Left hindlimb (tissue), 1 donor: ENCODE measurements around the gene PDE10A.

Experiments used
- DNase-seq: peaks from one replicate; pipeline ENCODE4 v3.0.0-alpha.2; 2018

Gene PDE10A

DNA sequence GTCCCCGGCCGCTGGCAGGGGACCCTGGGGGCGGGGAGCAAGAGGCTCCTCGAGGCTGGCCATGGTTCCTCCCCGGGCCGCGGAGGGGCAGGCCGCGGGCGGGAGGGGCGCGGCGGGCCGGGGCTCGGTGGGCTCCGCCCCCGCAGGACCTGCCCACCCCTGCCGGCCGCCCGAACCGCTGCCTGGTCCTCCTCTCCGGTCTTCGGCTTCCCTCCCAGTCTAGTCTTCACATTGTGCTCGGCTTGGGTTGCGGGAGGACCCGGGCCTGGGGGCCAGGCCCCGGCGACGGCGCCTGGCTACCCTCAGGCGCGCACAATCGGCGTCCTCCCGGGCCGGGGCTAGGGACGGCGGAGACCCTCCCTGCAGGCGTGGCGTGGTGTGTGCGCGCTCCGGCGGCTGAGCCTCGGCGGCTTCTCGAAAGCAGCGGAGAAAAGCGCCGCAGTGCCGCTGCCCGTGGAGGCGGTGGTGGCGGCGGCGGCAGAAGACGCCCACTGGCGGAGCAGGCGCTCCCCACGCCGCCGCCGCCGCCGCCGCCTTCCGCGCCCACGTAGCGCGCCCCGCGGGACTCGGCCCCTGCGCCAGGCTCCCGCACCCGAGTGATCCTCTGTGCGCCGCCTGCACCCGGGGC, at the start of gene PDE10A:
TSS of gene PDE10A (minus strand) at position 493 of the 628 bp plus-strand sequence. CDS start at position 63, 430 bp downstream.
- DNase-seq, result peak; percentile 87

DNA sequence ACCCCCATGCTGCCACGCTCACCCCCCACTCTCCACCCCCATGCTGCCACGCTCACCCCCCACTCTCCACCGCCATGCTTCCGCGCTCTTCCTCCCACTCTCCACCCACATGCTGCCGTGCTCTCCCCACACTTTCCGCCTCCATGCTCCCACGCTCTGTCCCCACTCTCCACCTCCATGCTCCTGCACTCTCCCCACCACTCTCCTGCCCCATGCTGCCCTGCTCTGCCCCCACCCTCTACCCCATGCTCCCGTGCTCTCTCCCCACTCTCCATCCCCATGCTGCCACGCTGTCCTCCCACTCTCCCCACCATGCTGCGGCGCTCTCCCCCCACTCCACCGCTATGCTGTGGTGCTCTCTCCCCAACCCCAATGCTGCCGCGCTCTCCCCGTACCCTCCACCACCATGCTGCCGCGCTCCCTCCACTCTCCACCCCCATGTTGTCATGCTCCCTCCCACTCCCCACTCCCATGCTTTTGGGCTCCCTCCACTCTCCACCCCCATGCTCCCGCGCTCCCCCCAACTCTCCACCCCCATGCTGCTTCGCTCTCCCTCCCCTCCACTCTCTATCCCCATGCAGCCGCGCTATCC, 46.0 kb upstream of the PDE10A start:
- no peak for DNase-seq

DNA sequence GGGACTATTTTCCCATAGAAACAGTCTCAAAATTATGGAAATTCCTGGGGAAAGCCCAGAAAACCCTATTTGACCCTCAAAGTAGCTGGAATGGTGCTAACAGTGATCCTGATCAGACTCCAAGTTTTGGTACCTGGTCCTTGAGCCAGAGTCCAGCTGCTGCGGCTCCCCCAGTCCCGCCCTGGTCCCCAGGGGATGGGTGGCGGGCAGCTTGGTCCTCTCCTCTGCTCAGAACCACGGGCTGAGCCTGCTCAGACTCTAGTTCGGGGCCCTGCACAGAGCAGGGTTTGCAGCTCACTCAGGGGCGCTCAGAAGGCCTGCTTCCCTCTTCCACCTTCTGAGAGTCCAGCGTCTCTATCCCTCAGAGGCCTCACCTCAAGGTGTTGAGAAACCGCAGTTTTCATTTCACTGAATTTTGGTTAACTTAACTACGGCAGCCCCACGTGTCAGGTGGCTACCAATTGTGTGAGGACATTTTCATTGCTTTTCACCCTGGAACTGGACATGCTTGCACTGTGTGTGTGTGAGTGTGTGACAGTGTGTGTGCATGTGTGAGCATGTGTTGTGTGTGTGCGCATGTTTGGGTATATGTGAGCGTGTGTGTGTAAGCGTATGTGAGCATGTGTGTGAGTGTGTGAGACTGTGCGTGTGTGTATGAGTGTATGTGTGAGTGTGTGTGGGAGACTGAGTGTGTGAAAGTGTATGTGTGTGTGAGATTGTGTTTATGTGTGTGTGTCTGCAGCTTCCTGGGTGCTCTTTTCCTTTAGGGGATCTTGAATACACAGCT, 44.2 kb upstream of the PDE10A start:
- DNase-seq, result no peak

DNA sequence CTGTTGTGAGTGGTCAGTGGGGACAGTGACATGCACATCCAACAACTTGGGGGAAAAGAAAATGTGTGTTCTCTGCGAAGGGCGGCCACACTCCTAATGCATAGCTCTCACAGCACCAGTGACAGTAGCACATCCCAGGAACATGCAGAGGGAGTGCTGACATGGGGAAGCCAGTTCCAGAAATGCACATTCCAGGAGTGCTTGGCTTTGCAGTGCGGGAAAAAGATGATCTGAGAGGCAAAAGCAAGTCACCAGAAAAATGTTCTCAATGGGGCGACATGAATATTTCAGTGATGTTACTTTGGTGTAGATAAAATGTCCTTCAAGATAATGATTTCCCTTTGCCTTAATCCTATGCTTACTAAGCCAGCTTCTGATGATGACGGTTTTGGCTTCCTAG, 42.9 kb upstream of the PDE10A start:
- no peak for DNase-seq

DNA sequence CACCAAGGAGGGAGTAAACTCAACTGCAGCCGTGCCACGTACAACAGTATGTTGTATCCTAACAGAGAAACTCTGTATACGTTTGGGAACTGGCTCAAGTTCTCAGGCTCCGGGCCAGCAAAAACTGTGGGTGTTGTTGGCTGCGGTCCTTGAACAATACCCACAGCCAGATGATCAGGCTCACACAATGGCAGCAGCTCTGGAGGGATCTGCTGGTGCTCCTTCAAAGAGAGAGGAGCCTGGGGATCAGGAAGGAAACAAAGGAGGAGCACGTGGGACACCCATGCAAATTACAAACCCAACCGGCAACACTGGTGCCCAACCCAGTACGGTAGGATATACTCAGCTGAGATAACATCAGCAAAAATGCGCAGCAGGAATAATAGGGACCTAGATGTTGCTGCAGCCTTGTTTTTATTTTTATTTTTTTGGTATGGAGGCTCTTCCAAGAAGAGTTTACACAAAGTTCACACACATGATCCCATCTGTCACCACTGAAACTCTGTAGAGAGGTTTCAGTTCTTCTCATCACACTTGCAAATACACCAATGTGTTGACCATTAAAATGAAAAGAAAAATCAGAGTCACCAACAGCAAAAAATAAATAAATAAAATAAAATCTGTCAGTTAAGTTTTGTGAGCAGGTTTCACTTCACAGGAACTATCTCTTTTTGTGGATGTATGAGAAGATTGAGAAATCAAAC, 41.2 kb upstream of the PDE10A start:
- peak; percentile 56 for DNase-seq

DNA sequence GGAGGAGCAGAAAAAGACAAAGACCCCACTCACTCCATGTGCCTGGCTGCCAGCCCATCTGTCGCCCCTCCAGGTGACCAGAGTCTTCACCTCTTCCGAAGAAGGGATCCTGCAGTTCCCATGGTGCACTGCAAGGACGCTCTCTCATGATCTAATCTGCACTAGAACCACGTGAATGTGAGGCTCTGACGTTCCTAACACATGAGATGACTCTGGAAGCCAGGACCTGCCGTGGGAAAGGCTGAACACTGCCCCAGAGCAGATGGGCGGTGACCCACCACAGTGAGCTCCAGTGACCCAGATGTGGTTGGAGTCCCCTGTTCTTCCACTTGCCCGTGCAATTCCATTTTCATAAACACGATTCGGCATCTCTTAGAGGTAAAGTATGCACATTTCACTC, 39.6 kb upstream of the PDE10A start:
- DNase-seq, result no peak

DNA sequence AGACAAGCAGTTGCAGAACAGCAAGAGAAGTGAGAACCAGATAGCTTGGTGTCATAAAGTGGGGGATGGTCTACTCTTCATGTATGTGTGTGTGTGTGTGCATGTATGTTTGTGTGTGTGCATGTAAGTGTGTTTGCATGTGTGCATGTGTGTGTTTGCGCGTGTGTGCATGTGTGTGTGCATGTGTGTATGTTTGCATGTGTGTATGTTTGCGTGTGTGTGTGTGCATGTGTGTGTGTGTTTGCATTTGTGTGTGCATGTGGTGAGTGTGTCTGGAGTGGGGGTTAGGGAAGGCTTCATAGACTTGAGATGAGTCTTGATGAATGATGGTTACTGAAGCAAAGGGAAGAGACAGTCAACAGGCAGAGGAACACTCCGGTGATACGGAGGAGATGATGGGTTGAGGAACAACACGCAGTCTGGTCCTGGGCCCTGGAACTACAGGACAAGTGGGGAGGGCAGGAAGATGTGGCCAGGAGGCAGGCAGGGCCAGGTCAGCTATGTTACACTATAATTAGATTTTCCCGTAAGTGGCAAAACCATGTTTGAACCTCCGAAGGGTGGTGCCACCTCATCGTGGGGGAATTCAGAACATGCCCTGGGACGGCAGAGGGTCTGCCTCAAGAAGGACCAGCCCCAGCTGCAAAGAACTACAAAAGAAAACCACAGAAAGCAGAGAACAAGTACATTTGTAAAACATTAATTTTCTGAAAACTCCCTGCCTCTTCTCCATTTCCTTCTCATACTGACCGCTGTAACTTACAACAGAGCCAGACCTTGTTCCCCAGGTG, 38.7 kb upstream of the PDE10A start:
- no peak for DNase-seq

DNA sequence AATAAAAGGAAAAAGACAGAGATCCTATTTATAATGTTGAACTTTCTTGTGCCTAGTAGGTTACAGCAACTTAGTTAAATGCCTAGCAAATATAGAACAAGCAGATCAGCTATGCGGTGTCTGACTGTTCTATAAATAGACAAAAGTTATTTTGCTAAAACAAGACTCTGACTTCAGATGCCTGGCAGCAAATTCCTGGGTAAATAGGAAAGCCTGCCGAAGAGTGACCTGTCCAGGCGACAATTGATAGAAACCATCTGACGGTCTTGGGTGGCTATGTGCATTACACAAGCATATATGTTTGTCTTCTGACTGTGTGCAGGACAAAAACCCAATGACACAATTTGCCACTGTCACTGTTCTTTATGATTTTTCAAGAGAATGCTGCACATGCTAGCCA, 38.0 kb upstream of the PDE10A start:
- no peak for DNase-seq

DNA sequence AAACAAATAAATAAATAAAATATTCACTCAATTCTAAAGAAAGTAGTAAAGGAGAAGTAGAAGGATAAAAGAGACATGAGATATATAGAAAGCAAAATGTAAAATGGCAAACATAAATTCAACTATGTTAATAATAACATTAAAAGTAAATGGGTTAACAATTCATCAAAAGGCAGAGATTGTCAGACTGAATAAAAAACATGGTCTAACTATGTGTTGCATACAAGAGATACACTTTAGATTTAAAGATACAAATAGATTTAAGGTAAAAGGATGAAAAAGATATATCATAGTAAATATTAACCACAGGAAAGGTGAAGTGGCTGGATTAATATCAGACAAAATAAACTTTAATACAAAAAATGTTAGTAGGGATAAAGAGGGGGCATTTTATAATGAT, 35.8 kb upstream of the PDE10A start:
- DNase-seq, result no peak

DNA sequence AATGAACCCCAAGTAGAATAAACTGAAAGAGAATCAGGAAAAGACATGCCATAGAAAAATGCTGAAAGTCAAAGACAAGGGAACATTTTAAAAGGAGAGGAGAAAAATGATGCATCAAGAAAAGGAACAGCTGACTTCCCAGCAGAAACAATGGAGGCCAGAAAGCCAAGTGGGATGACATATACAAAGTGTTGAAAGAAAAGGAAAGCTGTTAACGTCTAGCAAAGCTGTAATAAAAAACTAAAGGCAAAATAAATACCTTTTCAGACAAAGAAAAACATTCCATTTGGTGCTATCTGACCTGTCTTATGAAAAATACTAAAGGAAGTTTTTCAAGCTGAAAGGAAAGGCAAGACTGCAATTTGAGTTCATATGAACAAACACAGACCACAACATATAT, 34.1 kb upstream of the PDE10A start:
- no peak for DNase-seq

DNA sequence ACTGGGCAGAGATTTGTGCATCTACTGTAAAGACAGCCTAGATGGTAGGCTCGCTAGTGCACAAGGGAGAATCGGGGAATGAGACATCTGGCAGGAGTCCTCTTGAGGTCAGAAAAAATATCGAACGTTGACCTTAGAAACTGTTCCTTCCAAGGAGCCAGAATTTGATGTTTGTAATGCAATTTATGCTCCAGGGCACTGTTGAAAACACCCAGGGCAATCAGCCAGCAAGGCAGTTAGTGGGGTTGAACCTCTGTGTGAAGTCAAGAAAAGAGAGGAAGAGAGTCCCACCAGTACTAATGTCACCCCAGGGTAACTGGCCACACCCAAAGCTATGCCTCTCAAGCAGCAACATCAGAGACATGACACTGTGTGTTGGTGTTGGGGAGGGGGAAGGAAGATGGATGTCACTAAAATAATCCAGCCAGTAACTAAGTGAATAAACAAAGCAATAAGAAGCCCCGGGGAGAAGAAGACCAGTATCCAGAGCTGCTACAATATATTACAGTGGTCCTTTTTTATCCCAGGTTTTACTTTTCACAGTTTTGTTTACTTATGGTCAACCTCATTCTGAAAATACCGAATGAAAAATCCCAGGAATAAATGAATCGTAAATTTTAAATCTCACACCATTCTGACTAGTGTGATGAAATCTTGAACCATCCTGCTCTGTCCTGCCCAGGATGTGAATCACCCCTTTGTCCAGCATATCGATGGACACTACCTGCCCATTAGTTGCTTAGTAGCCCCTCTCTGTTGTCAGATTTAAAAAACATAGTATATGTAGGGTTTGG, 32.9 kb upstream of the PDE10A start:
- DNase-seq, result no peak

DNA sequence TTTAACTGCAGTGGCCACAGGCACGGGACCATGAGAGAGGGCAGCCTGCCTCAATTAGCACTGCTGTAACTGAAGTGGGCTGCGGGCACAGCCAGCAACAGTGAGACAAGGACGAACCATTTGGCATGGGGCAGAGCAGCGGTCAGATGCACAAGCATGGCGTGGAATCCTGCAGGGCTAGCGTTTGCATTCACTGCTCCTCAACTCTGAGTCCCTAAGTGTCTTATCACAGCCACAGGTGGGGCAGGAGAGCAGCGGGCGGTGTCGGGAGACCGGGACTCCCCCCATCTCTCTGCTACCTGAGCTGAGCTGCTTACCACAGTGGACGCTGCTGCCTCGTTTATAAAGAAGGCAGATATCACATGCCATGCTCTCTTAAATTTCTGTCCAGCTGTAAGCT, 31.3 kb upstream of the PDE10A start:
- no peak for DNase-seq

DNA sequence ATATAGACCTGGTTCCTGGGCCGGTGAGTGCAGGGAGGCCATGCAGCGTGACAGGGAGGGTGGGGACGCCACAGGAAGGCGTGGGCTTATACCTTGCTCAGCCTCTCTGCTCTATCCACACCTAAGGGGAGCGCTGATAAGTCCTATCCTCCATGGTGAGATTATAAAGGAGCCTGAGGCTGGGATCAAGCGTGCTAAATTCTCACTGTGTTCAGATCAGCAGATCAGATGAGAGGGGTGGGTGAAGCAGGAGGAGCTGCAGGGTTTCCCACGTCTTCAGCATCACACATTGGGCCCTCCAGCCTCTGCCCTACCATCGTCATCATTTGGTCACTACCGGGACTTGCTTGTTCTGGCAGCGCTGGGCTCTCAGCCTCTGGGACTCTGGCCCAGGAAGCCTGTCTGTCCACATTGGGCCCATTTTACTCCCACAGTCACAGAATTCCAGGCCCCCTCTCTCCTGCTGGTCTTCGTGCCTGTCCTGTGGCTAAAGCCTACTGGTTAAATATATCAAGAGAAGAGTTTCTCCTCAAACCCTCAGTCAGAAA, 29.1 kb upstream of the PDE10A start:
- DNase-seq, result no peak

DNA sequence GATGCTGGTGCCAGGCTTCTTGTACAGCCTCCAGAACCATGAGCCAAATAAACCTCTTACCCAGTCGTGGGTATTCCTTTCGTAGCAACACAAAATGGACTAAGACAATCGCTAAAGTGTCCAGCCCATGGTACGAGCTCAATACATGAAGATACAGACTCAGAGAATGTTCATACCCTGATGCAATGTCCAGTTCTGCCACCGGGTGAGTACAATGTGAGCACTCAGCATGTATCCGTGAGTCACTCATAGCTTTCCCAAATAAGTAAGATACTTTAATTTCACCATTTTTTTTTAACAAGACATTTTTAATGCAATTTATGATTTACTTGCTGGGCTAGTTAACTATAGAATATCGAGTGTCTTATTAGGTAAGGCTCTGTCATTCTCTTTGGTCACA, 26.7 kb upstream of the PDE10A start:
- DNase-seq, result no peak

DNA sequence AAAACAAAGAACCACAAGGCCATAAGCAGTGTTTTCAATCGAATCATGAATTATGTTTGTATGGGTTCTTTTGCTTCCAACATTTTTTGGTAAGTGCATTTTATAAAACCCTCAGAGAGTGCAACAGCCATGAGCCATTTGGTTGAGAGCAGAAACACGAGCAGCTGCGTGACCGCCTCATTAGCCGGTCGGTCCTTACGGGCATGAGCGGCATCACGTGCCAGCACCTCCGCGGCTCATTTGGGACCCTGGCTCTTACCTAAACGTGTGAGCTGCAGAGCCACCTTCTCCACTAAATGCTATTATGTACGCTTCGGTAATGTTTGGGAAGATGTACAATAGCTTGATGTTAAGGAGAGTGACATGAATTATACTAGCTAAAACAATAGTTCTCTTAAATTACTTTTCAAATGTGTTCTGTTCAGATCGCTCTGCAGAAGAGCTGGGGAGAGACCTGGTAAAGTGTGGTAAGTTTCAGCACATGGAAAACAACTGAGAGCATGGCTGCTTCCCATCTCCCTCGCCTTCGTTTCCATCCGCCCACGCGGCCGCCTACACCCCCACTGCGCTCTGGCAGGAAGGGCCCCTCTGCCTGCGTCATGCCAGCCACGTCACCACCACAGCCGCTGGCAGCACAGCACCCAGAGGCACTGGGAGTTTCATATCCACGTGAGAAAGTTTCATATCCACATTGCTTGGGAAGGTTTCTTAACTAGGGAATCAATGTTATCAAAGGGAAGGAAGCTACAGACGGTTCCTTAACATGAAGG, 23.7 kb upstream of the PDE10A start:
- DNase-seq, result no peak

DNA sequence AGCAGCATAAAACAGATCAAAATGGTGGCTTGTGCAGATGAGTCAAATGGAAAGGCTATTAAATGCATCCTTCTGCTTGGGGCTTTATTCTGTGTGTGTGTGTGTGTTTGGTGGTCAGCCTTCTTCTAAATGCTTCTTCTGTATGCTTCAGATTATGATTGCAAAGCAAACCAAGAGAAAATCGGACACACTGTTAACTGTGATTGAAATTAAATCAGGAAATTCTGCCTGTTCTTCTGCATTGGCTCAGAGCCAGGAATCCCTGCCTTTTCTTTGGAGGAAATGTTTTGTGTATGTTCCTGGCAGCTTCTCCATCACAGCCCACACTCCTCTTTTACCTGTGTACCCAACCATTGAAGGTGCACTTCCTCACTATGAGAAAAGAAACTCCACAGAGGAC, 22.3 kb upstream of the PDE10A start:
- no peak for DNase-seq

DNA sequence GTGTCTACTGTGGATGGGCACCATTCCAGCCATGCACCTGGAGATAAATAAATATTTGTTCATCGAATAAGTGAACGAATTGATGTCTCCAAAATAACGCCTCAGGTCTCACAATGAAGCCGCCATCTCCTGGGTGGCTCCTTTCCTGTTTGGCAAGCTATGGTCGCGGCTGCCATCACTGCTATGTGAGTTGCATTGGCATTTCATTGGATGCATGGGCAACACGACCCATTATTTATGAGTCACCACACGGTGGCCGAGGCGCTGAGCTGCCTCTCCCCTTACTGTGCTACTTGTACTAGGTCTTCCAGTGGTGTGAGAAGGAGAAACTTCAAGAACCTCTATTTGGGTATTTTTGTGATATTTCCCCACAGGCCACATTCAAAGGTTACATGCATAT, 21.3 kb upstream of the PDE10A start:
- DNase-seq, result no peak

DNA sequence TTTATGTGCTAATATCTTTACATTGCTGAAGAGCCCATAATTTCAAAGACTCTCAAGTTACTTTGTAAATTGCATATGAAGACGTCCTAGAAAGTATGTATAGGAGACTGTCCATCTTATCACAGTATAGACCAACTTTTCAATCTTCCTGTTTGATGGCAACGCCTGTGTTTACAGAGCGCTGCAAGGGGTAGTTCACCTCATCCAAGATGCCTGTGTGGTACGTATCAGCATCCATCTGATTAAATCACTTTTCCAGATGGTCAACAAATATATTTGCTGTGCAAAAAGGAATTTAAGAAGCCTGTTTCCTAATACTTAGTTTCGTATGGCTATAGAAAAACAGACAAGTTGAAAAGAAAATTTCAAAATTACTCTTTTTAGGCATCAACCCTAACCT, 17.9 kb upstream of the PDE10A start:
- DNase-seq, result no peak

DNA sequence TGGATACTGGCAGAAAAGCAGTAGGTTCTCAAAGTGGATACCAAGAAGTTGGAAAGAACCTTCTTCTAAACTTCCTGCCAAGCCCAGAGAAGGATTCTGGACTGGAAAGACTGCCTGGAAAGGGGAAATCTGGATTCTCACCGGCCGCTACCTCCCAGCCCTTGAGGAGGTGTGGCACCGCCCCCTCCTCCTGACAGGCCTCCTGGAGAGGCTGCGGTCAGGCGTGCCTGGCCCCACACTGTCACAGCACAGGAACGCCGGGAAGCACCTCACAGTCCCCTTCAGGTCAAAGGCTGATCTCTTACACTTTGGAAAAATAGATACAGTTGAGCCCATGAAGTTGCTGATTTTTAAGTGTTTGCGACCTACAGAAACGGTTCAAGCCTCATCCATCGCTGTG, 16.3 kb upstream of the PDE10A start:
- DNase-seq, result no peak

DNA sequence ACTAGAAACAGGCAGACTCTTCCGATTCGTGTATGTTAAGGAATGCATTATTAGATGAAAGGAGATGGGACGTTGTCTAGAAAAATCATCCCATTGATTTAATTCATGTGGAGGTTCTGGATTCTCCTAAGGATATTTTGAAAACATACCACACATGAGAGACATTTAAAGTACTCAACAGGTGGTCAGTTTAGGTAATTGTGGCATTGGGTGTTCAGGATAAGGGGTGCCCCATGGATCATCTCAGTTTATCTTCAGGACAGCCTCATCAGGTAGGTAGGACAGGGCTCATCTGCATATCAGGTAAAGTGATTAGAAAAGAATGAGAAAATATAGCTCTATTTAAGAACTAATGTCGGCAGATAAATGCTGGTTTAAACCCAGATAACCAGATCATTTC, 15.9 kb upstream of the PDE10A start:
- DNase-seq, result no peak

DNA sequence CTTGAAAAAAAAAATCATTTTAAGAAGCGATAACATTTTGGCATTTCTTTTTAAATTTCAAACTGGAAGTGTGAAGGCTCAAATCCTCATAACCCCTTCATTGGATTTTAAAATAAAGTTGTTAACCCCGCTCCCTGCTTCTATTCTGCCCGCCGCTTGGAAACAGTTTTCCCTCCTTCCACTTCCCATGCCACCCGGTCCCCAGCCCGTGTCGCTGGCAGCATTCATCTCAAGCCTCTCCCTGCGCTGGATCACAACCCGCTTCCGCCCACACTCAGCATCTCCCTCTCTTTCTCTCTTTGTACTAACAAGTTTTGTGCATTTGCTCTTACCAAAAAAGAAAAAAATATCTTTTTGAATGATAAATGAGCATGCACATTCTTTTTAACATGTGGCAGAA, 15.4 kb upstream of the PDE10A start:
- DNase-seq, result no peak
